IPS-11a (cell line): Measurements from ENCODE around the gene TSPO.

Experiments used
- H3K4me3 ChIP-seq: one replicate; pipeline ENCODE4 v1.5.1; 2013; ENCODE audit warnings: low read depth, low read length, control low read depth

The TSPO gene

GRCh38 chr22:43174941-43175531, 23.7 kb downstream of the TSPO start:
- no peak overlapping the region for H3K4me3 ChIP-seq

- H3K4me3 ChIP-seq: no peak overlapping the region
Observed at GRCh38 chr22:43176090-43176489, 24.7 kb downstream of the TSPO start.

- no peak overlapping the region for H3K4me3 ChIP-seq
Observed at GRCh38 chr22:43177479-43177878, 26.1 kb downstream of the TSPO start.

- no peak overlapping the region for H3K4me3 ChIP-seq
Observed at GRCh38 chr22:43179146-43179910, 28.0 kb downstream of the TSPO start.

GRCh38 chr22:43179911-43180195, 28.5 kb downstream of the TSPO start:
- no peak overlapping the region for H3K4me3 ChIP-seq

- H3K4me3 ChIP-seq: no peak overlapping the region
Observed at GRCh38 chr22:43180670-43181069, 29.3 kb downstream of the TSPO start.

GRCh38 chr22:43181321-43182076, 30.1 kb downstream of the TSPO start:
- H3K4me3 ChIP-seq: no peak overlapping the region

GRCh38 chr22:43182118-43182517, 30.8 kb downstream of the TSPO start:
- H3K4me3 ChIP-seq: no peak overlapping the region

GRCh38 chr22:43182726-43183125, 31.4 kb downstream of the TSPO start:
- H3K4me3 ChIP-seq: no peak overlapping the region

GRCh38 chr22:43183496-43184277, 32.3 kb downstream of the TSPO start:
- H3K4me3 ChIP-seq: no peak overlapping the region

GRCh38 chr22:43185860-43186261, 34.5 kb downstream of the TSPO start:
- H3K4me3 ChIP-seq: peak overlapping the region; percentile 70

- peak within 1 kb of the TSS; percentile 70 for H3K4me3 ChIP-seq
Observed at GRCh38 chr22:43186272-43187170, 35.2 kb downstream of the TSPO start, which contains the start of gene TTLL12. TSS of gene TTLL12 (minus strand) at chr22:43187134. CDS start at chr22:43187069, 65 bp downstream.

- no peak overlapping the region for H3K4me3 ChIP-seq
Observed at GRCh38 chr22:43187171-43188099, 36.1 kb downstream of the TSPO start.

- H3K4me3 ChIP-seq: no peak overlapping the region
Observed at GRCh38 chr22:43188829-43189545, 37.6 kb downstream of the TSPO start.

- no peak overlapping the region for H3K4me3 ChIP-seq
Observed at GRCh38 chr22:43191831-43192230, 40.5 kb downstream of the TSPO start.

- no peak overlapping the region for H3K4me3 ChIP-seq
Observed at GRCh38 chr22:43197271-43197941, 46.0 kb downstream of the TSPO start.

GRCh38 chr22:43198126-43198525, 46.8 kb downstream of the TSPO start:
- H3K4me3 ChIP-seq: no peak overlapping the region

- H3K4me3 ChIP-seq: no peak overlapping the region
Observed at GRCh38 chr22:43198936-43199335, 47.6 kb downstream of the TSPO start.
